GM12891 (cell line): Measurements from ENCODE around the gene TSPOAP1.

ENCODE experiments used
- POLR2A ChIP-seq: IDR thresholded peaks from 2 replicates; pipeline ENCODE4 v1.6.1; 2011; ENCODE audit warnings: low read depth, low read length, control low read depth
- TAF1 ChIP-seq: IDR thresholded peaks from 2 replicates; pipeline ENCODE4 v1.6.1; 2011; ENCODE audit warnings: low read depth, low read length, control low read depth

- no peak for TF ChIP-seq TAF1
- no peak for TF ChIP-seq POLR2A
Observed at GRCh38 chr17:58370309-58370708, 41.7 kb upstream of the TSPOAP1 start.
